WTC11 (cell line): ENCODE data around the gene KRT1. TPM values are rescaled to one million over a fixed set of nuclear protein-coding genes. Genes with fewer than 3 reads are reported as not detected.

ENCODE experiments used
- ATAC-seq: fragments of 200-7000 bp; cut with Tn5 transposase; 2 replicates; pipeline ENCODE4 v1.10.0; 2021; ENCODE audit warnings: mild to moderate bottlenecking, moderate library complexity
- CTCF ChIA-PET: fragments of 300-600 bp; sonication (Branson Sonifier 250); formaldehyde crosslinking; loops from one replicate; lab custom pipeline; 2021; ENCODE audit warnings: antibody characterized with exemption; lab: Charles Lee
- POLR2A ChIA-PET: fragments of 350-600 bp; sonication (Branson Sonifier 250); formaldehyde crosslinking; loops from one replicate; lab custom pipeline; 2021; ENCODE audit warnings: antibody characterized with exemption; lab: Charles Lee
- DNase-seq: peaks from one replicate; pipeline ENCODE4 v3.0.0; 2021; ENCODE audit warnings: low spot score
- H3K27ac Mint-ChIP-seq: 2 replicates; pipeline ENCODE4 v1.8.0; 2021; ENCODE audit warnings: mixed read lengths
- H3K27me3 Mint-ChIP-seq: 2 replicates; pipeline ENCODE4 v1.8.0; 2021; ENCODE audit warnings: low read depth, mild to moderate bottlenecking, moderate library complexity, mixed read lengths
- H3K36me3 Mint-ChIP-seq: 2 replicates; pipeline ENCODE4 v1.8.0; 2021; ENCODE audit warnings: mixed read lengths
- H3K4me1 Mint-ChIP-seq: 2 replicates; pipeline ENCODE4 v1.8.0; 2022; ENCODE audit warnings: mixed read lengths
- H3K4me3 Mint-ChIP-seq: 2 replicates; pipeline ENCODE4 v1.8.0; 2021; ENCODE audit warnings: mild to moderate bottlenecking, moderate library complexity, mixed read lengths
- H3K9me3 Mint-ChIP-seq: 2 replicates; pipeline ENCODE4 v1.8.0; 2021; ENCODE audit warnings: mixed read lengths
- EMX1 ChIP-seq: fragments of 250-450 bp; sonication (Bioruptor Pico); IDR thresholded peaks from 2 replicates; pipeline ENCODE4 v1.8.0; 2021; ENCODE audit warnings: mild to moderate bottlenecking
- GABPB1 ChIP-seq: sonication (generic); formaldehyde crosslinking; IDR thresholded peaks from 2 replicates; pipeline ENCODE4 v1.8.1; 2023; ENCODE audit warnings: mild to moderate bottlenecking, missing genetic modification reagents
- NFE2L1 ChIP-seq: sonication (generic); formaldehyde crosslinking; IDR thresholded peaks from 2 replicates; pipeline ENCODE4 v1.8.1; 2023; ENCODE audit warnings: missing genetic modification reagents
- NR3C1 ChIP-seq: sonication (generic); formaldehyde crosslinking; conservative IDR thresholded peaks from 2 replicates; pipeline ENCODE4 v1.8.1; 2023; ENCODE audit warnings: low read depth, mild to moderate bottlenecking, missing genetic modification reagents
- SMAD3 ChIP-seq: sonication (generic); formaldehyde crosslinking; IDR thresholded peaks from 2 replicates; pipeline ENCODE4 v1.8.0; 2022; ENCODE audit warnings: missing genetic modification reagents, mild to moderate bottlenecking, borderline replicate concordance
- TCF7 ChIP-seq: sonication (generic); formaldehyde crosslinking; IDR thresholded peaks from 2 replicates; pipeline ENCODE4 v1.8.0; 2022; ENCODE audit warnings: mild to moderate bottlenecking, low read depth, missing genetic modification reagents, moderate library complexity
- ZNF263 ChIP-seq: sonication (generic); formaldehyde crosslinking; IDR thresholded peaks from 2 replicates; pipeline ENCODE4 v1.8.1; 2022; ENCODE audit warnings: low read depth, mild to moderate bottlenecking, moderate library complexity, missing genetic modification reagents
- total RNA-seq: library from RNA; stranded (reverse); gene quantifications from 3 replicates; pipeline ENCODE4 v1.2.3, GENCODE V29; 2021
- TF ChIP-seq, protein P1 (sequence below): sonication (generic); formaldehyde crosslinking; IDR thresholded peaks from 2 replicates; pipeline ENCODE4 v1.8.0; 2023; ENCODE audit warnings: missing genetic modification reagents, mild to moderate bottlenecking, borderline replicate concordance
- TF ChIP-seq, protein P2 (sequence below): fragments of 250-450 bp; sonication (Bioruptor Pico); IDR thresholded peaks from 2 replicates; pipeline ENCODE4 v2.1.2; 2022; ENCODE audit warnings: mild to moderate bottlenecking, moderate library complexity
- TF ChIP-seq, protein P3 (sequence below): sonication (generic); formaldehyde crosslinking; IDR thresholded peaks from 2 replicates; pipeline ENCODE4 v1.8.0; 2022; ENCODE audit warnings: mild to moderate bottlenecking, missing genetic modification reagents
- TF ChIP-seq, protein P4 (sequence below): fragments of 250-450 bp; sonication (Bioruptor Pico); IDR thresholded peaks from 2 replicates; pipeline ENCODE4 v1.9.0; 2021; ENCODE audit warnings: mild to moderate bottlenecking
- TF ChIP-seq, protein P5 (sequence below): sonication (generic); formaldehyde crosslinking; IDR thresholded peaks from 2 replicates; pipeline ENCODE4 v1.8.1; 2023; ENCODE audit warnings: mild to moderate bottlenecking, missing genetic modification reagents
- TF ChIP-seq, protein P6 (sequence below): sonication (generic); formaldehyde crosslinking; IDR thresholded peaks from 2 replicates; pipeline ENCODE4 v1.8.0; 2022; ENCODE audit warnings: mild to moderate bottlenecking, missing genetic modification reagents
- TF ChIP-seq, protein P7 (sequence below): fragments of 250-450 bp; sonication (Bioruptor Pico); IDR thresholded peaks from 2 replicates; pipeline ENCODE4 v1.9.0; 2021; ENCODE audit warnings: mild to moderate bottlenecking
- TF ChIP-seq, protein P8 (sequence below): sonication (generic); formaldehyde crosslinking; IDR thresholded peaks from 2 replicates; pipeline ENCODE4 v1.8.0; 2023; ENCODE audit warnings: mild to moderate bottlenecking, missing genetic modification reagents

The KRT1 gene
- total RNA-seq, 1 experiment from 2014 or later: not detected

DNA sequence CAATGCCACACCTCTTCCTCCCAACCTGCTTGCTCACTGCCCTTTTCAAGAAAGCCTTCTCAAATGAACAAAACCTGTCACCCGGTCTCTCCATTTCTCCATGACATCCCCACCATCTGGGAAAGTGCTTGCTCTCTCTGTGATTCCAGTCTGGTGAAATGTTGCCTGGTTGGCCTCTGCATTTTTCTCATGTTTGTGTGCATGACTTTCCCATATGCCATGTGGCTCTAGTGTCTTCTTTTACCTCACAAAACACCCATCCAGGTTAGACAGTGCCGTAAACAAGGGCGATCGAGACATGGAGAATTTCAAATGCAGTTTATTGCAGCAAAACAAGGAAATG lies 5.8 kb downstream of the KRT1 start:
- CTCF ChIA-PET: interaction anchor here (1.2 to 2.8 kb wide), 6 partner anchors 14 to 205 kb away, joined by 3 to 11 read pairs (median 6); no protein-coding TSS in a partner anchor
- H3K27me3 Mint-ChIP-seq: peaks cover 5% of the 10 kb centered on the region; the same call in 1 of the 2 replicates
- TF ChIP-seq, protein P1, sequence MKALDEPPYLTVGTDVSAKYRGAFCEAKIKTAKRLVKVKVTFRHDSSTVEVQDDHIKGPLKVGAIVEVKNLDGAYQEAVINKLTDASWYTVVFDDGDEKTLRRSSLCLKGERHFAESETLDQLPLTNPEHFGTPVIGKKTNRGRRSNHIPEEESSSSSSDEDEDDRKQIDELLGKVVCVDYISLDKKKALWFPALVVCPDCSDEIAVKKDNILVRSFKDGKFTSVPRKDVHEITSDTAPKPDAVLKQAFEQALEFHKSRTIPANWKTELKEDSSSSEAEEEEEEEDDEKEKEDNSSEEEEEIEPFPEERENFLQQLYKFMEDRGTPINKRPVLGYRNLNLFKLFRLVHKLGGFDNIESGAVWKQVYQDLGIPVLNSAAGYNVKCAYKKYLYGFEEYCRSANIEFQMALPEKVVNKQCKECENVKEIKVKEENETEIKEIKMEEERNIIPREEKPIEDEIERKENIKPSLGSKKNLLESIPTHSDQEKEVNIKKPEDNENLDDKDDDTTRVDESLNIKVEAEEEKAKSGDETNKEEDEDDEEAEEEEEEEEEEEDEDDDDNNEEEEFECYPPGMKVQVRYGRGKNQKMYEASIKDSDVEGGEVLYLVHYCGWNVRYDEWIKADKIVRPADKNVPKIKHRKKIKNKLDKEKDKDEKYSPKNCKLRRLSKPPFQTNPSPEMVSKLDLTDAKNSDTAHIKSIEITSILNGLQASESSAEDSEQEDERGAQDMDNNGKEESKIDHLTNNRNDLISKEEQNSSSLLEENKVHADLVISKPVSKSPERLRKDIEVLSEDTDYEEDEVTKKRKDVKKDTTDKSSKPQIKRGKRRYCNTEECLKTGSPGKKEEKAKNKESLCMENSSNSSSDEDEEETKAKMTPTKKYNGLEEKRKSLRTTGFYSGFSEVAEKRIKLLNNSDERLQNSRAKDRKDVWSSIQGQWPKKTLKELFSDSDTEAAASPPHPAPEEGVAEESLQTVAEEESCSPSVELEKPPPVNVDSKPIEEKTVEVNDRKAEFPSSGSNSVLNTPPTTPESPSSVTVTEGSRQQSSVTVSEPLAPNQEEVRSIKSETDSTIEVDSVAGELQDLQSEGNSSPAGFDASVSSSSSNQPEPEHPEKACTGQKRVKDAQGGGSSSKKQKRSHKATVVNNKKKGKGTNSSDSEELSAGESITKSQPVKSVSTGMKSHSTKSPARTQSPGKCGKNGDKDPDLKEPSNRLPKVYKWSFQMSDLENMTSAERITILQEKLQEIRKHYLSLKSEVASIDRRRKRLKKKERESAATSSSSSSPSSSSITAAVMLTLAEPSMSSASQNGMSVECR (CRISPR knock-in tag): no peak
- TF ChIP-seq, protein P2, sequence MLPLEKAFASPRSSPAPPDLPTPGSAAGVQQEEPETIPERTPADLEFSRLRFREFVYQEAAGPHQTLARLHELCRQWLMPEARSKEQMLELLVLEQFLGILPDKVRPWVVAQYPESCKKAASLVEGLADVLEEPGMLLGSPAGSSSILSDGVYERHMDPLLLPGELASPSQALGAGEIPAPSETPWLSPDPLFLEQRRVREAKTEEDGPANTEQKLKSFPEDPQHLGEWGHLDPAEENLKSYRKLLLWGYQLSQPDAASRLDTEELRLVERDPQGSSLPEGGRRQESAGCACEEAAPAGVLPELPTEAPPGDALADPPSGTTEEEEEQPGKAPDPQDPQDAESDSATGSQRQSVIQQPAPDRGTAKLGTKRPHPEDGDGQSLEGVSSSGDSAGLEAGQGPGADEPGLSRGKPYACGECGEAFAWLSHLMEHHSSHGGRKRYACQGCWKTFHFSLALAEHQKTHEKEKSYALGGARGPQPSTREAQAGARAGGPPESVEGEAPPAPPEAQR (CRISPR knock-in tag): no peak
- TF ChIP-seq TCF7 (no peak), NR3C1 (no peak), NFE2L1 (CRISPR knock-in tag) (no peak), GABPB1 (CRISPR knock-in tag) (no peak), EMX1 (CRISPR knock-in tag) (no peak), ZNF263 (CRISPR knock-in tag) (no peak), SMAD3 (CRISPR knock-in tag) (no peak)
- TF ChIP-seq, protein P3, sequence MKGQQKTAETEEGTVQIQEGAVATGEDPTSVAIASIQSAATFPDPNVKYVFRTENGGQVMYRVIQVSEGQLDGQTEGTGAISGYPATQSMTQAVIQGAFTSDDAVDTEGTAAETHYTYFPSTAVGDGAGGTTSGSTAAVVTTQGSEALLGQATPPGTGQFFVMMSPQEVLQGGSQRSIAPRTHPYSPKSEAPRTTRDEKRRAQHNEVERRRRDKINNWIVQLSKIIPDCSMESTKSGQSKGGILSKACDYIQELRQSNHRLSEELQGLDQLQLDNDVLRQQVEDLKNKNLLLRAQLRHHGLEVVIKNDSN: no peak
- TF ChIP-seq, protein P4, sequence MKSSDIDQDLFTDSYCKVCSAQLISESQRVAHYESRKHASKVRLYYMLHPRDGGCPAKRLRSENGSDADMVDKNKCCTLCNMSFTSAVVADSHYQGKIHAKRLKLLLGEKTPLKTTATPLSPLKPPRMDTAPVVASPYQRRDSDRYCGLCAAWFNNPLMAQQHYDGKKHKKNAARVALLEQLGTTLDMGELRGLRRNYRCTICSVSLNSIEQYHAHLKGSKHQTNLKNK (CRISPR knock-in tag): no peak
- TF ChIP-seq, protein P5, sequence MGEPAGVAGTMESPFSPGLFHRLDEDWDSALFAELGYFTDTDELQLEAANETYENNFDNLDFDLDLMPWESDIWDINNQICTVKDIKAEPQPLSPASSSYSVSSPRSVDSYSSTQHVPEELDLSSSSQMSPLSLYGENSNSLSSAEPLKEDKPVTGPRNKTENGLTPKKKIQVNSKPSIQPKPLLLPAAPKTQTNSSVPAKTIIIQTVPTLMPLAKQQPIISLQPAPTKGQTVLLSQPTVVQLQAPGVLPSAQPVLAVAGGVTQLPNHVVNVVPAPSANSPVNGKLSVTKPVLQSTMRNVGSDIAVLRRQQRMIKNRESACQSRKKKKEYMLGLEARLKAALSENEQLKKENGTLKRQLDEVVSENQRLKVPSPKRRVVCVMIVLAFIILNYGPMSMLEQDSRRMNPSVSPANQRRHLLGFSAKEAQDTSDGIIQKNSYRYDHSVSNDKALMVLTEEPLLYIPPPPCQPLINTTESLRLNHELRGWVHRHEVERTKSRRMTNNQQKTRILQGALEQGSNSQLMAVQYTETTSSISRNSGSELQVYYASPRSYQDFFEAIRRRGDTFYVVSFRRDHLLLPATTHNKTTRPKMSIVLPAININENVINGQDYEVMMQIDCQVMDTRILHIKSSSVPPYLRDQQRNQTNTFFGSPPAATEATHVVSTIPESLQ (CRISPR knock-in tag): no peak
- TF ChIP-seq, protein P6, sequence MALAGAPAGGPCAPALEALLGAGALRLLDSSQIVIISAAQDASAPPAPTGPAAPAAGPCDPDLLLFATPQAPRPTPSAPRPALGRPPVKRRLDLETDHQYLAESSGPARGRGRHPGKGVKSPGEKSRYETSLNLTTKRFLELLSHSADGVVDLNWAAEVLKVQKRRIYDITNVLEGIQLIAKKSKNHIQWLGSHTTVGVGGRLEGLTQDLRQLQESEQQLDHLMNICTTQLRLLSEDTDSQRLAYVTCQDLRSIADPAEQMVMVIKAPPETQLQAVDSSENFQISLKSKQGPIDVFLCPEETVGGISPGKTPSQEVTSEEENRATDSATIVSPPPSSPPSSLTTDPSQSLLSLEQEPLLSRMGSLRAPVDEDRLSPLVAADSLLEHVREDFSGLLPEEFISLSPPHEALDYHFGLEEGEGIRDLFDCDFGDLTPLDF: no peak
- TF ChIP-seq, protein P7, sequence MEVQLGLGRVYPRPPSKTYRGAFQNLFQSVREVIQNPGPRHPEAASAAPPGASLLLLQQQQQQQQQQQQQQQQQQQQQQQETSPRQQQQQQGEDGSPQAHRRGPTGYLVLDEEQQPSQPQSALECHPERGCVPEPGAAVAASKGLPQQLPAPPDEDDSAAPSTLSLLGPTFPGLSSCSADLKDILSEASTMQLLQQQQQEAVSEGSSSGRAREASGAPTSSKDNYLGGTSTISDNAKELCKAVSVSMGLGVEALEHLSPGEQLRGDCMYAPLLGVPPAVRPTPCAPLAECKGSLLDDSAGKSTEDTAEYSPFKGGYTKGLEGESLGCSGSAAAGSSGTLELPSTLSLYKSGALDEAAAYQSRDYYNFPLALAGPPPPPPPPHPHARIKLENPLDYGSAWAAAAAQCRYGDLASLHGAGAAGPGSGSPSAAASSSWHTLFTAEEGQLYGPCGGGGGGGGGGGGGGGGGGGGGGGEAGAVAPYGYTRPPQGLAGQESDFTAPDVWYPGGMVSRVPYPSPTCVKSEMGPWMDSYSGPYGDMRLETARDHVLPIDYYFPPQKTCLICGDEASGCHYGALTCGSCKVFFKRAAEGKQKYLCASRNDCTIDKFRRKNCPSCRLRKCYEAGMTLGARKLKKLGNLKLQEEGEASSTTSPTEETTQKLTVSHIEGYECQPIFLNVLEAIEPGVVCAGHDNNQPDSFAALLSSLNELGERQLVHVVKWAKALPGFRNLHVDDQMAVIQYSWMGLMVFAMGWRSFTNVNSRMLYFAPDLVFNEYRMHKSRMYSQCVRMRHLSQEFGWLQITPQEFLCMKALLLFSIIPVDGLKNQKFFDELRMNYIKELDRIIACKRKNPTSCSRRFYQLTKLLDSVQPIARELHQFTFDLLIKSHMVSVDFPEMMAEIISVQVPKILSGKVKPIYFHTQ: no peak
- TF ChIP-seq, protein P8, sequence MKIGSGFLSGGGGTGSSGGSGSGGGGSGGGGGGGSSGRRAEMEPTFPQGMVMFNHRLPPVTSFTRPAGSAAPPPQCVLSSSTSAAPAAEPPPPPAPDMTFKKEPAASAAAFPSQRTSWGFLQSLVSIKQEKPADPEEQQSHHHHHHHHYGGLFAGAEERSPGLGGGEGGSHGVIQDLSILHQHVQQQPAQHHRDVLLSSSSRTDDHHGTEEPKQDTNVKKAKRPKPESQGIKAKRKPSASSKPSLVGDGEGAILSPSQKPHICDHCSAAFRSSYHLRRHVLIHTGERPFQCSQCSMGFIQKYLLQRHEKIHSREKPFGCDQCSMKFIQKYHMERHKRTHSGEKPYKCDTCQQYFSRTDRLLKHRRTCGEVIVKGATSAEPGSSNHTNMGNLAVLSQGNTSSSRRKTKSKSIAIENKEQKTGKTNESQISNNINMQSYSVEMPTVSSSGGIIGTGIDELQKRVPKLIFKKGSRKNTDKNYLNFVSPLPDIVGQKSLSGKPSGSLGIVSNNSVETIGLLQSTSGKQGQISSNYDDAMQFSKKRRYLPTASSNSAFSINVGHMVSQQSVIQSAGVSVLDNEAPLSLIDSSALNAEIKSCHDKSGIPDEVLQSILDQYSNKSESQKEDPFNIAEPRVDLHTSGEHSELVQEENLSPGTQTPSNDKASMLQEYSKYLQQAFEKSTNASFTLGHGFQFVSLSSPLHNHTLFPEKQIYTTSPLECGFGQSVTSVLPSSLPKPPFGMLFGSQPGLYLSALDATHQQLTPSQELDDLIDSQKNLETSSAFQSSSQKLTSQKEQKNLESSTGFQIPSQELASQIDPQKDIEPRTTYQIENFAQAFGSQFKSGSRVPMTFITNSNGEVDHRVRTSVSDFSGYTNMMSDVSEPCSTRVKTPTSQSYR (CRISPR knock-in tag): no peak
- no peak for DNase-seq
- ATAC-seq: no peak
- H3K4me3 Mint-ChIP-seq: no peak overlapping the region
- POLR2A ChIA-PET: no interaction called here
- H3K27ac Mint-ChIP-seq: no peak overlapping the region
- H3K4me1 Mint-ChIP-seq: no peaks in the 10 kb centered on the region
- H3K9me3 Mint-ChIP-seq: no peaks in the 10 kb centered on the region
- H3K36me3 Mint-ChIP-seq: no peaks in the 10 kb centered on the region
